K562 (cell line): ENCODE data around the gene CSN3. TPM values are rescaled to one million over a fixed set of nuclear protein-coding genes. Genes with fewer than 3 reads are reported as not detected.

ENCODE experiments used
- ATAC-seq: fragments of 200-7000 bp; cut with Tn5 transposase; 3 replicates; pipeline ENCODE4 v1.9.1; 2020; ENCODE audit warnings: moderate library complexity
- BruUV-seq: library from RNA; stranded (reverse); fragments of 400-500 nt; replicated peaks from 2 replicates; lab custom pipeline; 2021; lab: Mats Ljungman, UMichigan
- CTCF ChIA-PET: fragments of 300-600 bp; formaldehyde crosslinking; extraction: SDS; loops from one replicate; lab custom pipeline; 2021; ENCODE audit warnings: low intra/inter-chr PET ratio; lab: Yijun Ruan, JAX
- POLR2A ChIA-PET: fragments of 300-600, 350-650 bp; sonication (Branson Sonifier 250); formaldehyde crosslinking; extraction: SDS; loops from one replicate; lab custom pipeline; 2021; ENCODE audit warnings: antibody characterized with exemption, inconsistent platforms; lab: Yijun Ruan, JAX
- DNase-seq, 4 experiments: peaks; one replicate each; pipeline versions ENCODE4 v3.0.0 to v3.0.0-alpha.2; 2011 to 2018; ENCODE audit warnings: low spot score in 3 of 4, mixed read lengths in 3 of 4; ENCODE audit errors: extremely low read depth in 1 of 4
- FAIRE-seq: peaks from 2 replicates; lab custom pipeline; 2011; peaks lifted over from hg19 to GRCh38; lab: Jason Lieb, UNC
- H2AFZ ChIP-seq: 2 replicates; pipeline ENCODE4 v1.6.0; 2011; ENCODE audit warnings: low read depth, low read length, control low read depth, inconsistent platforms
- H3K27ac ChIP-seq: fragments of 200-600 bp; 3 replicates; pipeline ENCODE4 v1.8.0; 2011; ENCODE audit warnings: low read depth, mild to moderate bottlenecking, control low read depth, inconsistent platforms, low read length, moderate library complexity, mixed read lengths; ENCODE audit errors: extremely low read depth
- H3K27me3 ChIP-seq, 2 experiments: fragments of 300-600 bp in 1 of 2; 2 replicates in 1 of 2; 3 replicates in 1 of 2; pipeline versions ENCODE4 v1.6.0 to v1.8.0; 2011; ENCODE audit warnings: inconsistent platforms in 2 of 2, low read length in 2 of 2, mild to moderate bottlenecking in 1 of 2, mixed read lengths in 1 of 2, moderate library complexity in 1 of 2; ENCODE audit not compliant: control insufficient read depth in 2 of 2, insufficient read depth in 2 of 2
- H3K36me3 ChIP-seq: fragments of 300-600 bp; 3 replicates; pipeline ENCODE4 v1.8.0; 2011; ENCODE audit warnings: mild to moderate bottlenecking, low read length, inconsistent platforms; ENCODE audit not compliant: control insufficient read depth, insufficient read depth
- H3K4me1 ChIP-seq, 2 experiments: fragments of 200-600 bp in 1 of 2; replicated peaks in 1 of 2; 2 replicates in 1 of 2; 3 replicates in 1 of 2; pipeline versions ENCODE4 v1.5.1 to v1.8.0; 2011; ENCODE audit warnings: inconsistent platforms in 2 of 2, low read length in 2 of 2, mild to moderate bottlenecking in 1 of 2, mixed read lengths in 1 of 2, moderate library complexity in 1 of 2; ENCODE audit not compliant: control insufficient read depth in 2 of 2, insufficient read depth in 2 of 2
- H3K4me2 ChIP-seq: 2 replicates; pipeline ENCODE4 v1.6.1; 2011; ENCODE audit warnings: low read length, control low read depth, inconsistent platforms, mixed read lengths; ENCODE audit not compliant: insufficient read depth
- H3K4me3 ChIP-seq: fragments of 200-600 bp; sonication (generic), shearing (Covaris generic); 2 replicates; pipeline ENCODE4 v1.5.1; 2016; ENCODE audit warnings: control low read depth, inconsistent platforms
- H3K79me2 ChIP-seq: fragments of 200-600 bp; 3 replicates; pipeline ENCODE4 v1.8.0; 2011; ENCODE audit warnings: low read length, inconsistent platforms; ENCODE audit not compliant: control insufficient read depth, insufficient read depth
- H3K9ac ChIP-seq, 2 experiments: 2 replicates each; pipeline versions ENCODE4 v1.6.0 to v1.6.1; 2011; ENCODE audit warnings: low read depth in 2 of 2, low read length in 2 of 2, control low read depth in 1 of 2, inconsistent platforms in 1 of 2, mild to moderate bottlenecking in 1 of 2, mixed read lengths in 1 of 2; ENCODE audit not compliant: insufficient read depth in 1 of 2
- H3K9me1 ChIP-seq: one replicate; pipeline ENCODE4 v1.6.0; 2011; ENCODE audit warnings: inconsistent platforms, mild to moderate bottlenecking, low read length, moderate library complexity; ENCODE audit not compliant: control insufficient read depth, insufficient read depth
- H3K9me3 ChIP-seq: replicated peaks from 2 replicates; pipeline ENCODE4 v1.5.1; 2011; ENCODE audit warnings: low read depth, low read length, inconsistent platforms; ENCODE audit not compliant: control insufficient read depth, insufficient read depth
- H4K20me1 ChIP-seq: replicated peaks from 2 replicates; pipeline ENCODE4 v1.6.1; 2011; ENCODE audit warnings: low read length, inconsistent platforms, mixed read lengths; ENCODE audit not compliant: control insufficient read depth, insufficient read depth
- ARID1B ChIP-seq: fragments of 450-650 bp; IDR thresholded peaks from 2 replicates; pipeline ENCODE4 v1.6.1; 2016; ENCODE audit warnings: antibody characterized with exemption, mild to moderate bottlenecking, inconsistent platforms
- EP300 ChIP-seq: IDR thresholded peaks from 2 replicates; pipeline ENCODE4 v1.6.1; 2012; ENCODE audit warnings: low read length, improper control_type of control experiment
- ESRRB ChIP-seq: fragments of 250-450 bp; sonication (Bioruptor Pico); IDR thresholded peaks from 2 replicates; pipeline ENCODE4 v1.5.0; 2020; ENCODE audit warnings: mild to moderate bottlenecking, moderate library complexity, borderline replicate concordance
- MAFF ChIP-seq: IDR thresholded peaks from 2 replicates; pipeline ENCODE4 v1.6.1; 2012; ENCODE audit warnings: low read length, improper control_type of control experiment
- MIER1 ChIP-seq: fragments of 450-650 bp; IDR thresholded peaks from 2 replicates; pipeline ENCODE4 v1.6.1; 2016; ENCODE audit warnings: antibody characterized with exemption, mild to moderate bottlenecking, low read depth
- PPARD ChIP-seq: fragments of 250-450 bp; sonication (Bioruptor Pico); IDR thresholded peaks from 2 replicates; pipeline ENCODE4 v1.8.0; 2022; ENCODE audit warnings: inconsistent platforms, mild to moderate bottlenecking, moderate library complexity
- SNIP1 ChIP-seq: fragments of 450-650 bp; IDR thresholded peaks from 2 replicates; pipeline ENCODE4 v1.7.1; 2017; ENCODE audit warnings: low read depth, mild to moderate bottlenecking
- SREBF2 ChIP-seq: sonication (generic); formaldehyde crosslinking; IDR thresholded peaks from 2 replicates; pipeline ENCODE4 v1.4.0; 2020; ENCODE audit warnings: mild to moderate bottlenecking, missing genetic modification reagents
- ZNF140 ChIP-seq: fragments of 250-450 bp; sonication (Bioruptor Pico); IDR thresholded peaks from 2 replicates; pipeline ENCODE4 v1.8.0; 2021; ENCODE audit warnings: moderate library complexity, mild to moderate bottlenecking, inconsistent platforms
- ZNF184 ChIP-seq: sonication (generic); formaldehyde crosslinking; IDR thresholded peaks from 2 replicates; pipeline ENCODE4 v1.5.0; 2020; ENCODE audit warnings: missing genetic modification reagents
- ZNF217 ChIP-seq: sonication (generic); formaldehyde crosslinking; IDR thresholded peaks from 2 replicates; pipeline ENCODE4 v1.8.0; 2022; ENCODE audit warnings: mild to moderate bottlenecking, missing genetic modification reagents
- ZNF668 ChIP-seq: fragments of 250-450 bp; sonication (Bioruptor Pico); IDR thresholded peaks from 2 replicates; pipeline ENCODE4 v1.8.0; 2022; ENCODE audit warnings: mild to moderate bottlenecking, inconsistent platforms
- WGBS: fragments of 100-300 bp; shearing (Covaris generic); methylation state at CpG from one replicate; pipeline ENCODE4 v1.1.6; 2016; ENCODE audit warnings: low coverage, mixed read lengths; ENCODE audit not compliant: insufficient coverage; ENCODE audit errors: missing lambda C conversion rate; 5-methylcytosine and 5-hydroxymethylcytosine counted together
- in situ Hi-C: fragments of 300-500 bp; cut with MboI; formaldehyde crosslinking; loops from 4 replicates; pipeline ENCODE4 v1.15.0; 2018; ENCODE audit warnings: inconsistent platforms, mixed read lengths
- intact Hi-C: fragments of 100-400 bp; cut with micrococcal nuclease; formaldehyde crosslinking; loops from 2 replicates; pipeline ENCODE4 v1.14.2; 2022
- polyA plus RNA-seq, 8 experiments: library from polyadenylated mRNA; depleted of rRNA in 4 of 8; stranded (reverse) in 5 of 8; unstranded in 3 of 8; fragments of >200 nt; fragmentation: Nextera tagmentation in 2 of 8; fragmentation: Illumina TruSeq in 1 of 8; extraction: Ambion mirVana in 2 of 8; extraction: Trizol in 1 of 8; gene quantifications; 2 replicates each; pipeline versions ENCODE4 v1.2.1 to v1.2.3, GENCODE V29; 2011 to 2014; ENCODE audit warnings: inconsistent platforms in 1 of 8, missing spikeins in 1 of 8
- total RNA-seq, 7 experiments: library from RNA; depleted of rRNA in 6 of 7; stranded (reverse); fragments of >200 nt in 6 of 7; fragmentation: Illumina TruSeq in 2 of 7; extraction: Trizol in 2 of 7; gene quantifications; 2 replicates each; pipeline versions ENCODE4 v1.2.1 to v1.2.3, GENCODE V29; 2011 to 2021; ENCODE audit warnings: low replicate concordance in 1 of 7
- TF ChIP-seq, protein P1 (sequence below), 2 experiments: fragments of 250-450 bp in 1 of 2; fragments of 450-650 bp in 1 of 2; sonication (Bioruptor Pico) in 1 of 2; IDR thresholded peaks; 2 replicates each; pipeline versions ENCODE4 v1.6.1 to v1.8.0; 2016 to 2021; ENCODE audit warnings: mild to moderate bottlenecking in 2 of 2, moderate library complexity in 2 of 2, missing compliant biosample characterization in 1 of 2, missing genetic modification characterization in 1 of 2
- TF ChIP-seq, protein P2 (sequence below): fragments of 250-450 bp; sonication (Bioruptor Pico); IDR thresholded peaks from 2 replicates; pipeline ENCODE4 v1.8.0; 2022; ENCODE audit warnings: moderate library complexity, mild to moderate bottlenecking, inconsistent platforms
- TF ChIP-seq, protein P3 (sequence below): IDR thresholded peaks from 2 replicates; pipeline ENCODE4 v1.6.1; 2014; ENCODE audit warnings: antibody characterized with exemption
- TF ChIP-seq, protein P4 (sequence below), 2 experiments: fragments of 450-650 bp in 1 of 2; sonication (generic) in 1 of 2; formaldehyde crosslinking; conservative IDR thresholded peaks; 2 replicates each; pipeline versions ENCODE4 v1.4.0 to v1.8.1; 2020 to 2022; ENCODE audit warnings: mild to moderate bottlenecking in 1 of 2, missing genetic modification reagents in 1 of 2

Gene CSN3
- total and polyA plus RNA-seq, 9 of the 15 experiments (the other 6 are each of a cell fraction or from before 2014, with no cell fraction given): not detected

DNA sequence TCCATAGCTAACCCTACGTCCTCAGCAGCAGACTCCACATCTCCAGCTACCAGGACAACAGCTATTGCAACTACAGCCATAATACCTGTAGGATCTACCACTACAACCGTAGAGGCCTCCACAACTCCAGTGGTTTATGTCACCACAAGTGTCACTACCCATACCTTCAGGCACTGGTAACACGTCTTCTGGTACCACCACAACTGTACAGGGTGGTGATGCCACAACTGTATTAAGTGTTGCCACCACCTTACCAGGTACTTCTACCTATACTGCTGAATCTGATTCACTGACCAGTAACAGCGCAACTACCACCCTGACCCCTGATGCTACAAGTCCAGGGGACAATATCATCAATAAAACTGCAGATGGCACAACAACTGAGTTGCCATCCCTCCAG is 57.8 kb downstream of the CSN3 start:
- H3K9me1 ChIP-seq: no peaks in the 10 kb centered on the region
- ATAC-seq (no peak), DNase-seq (no peak), FAIRE-seq (no peak)
- no peak overlapping the region for H3K9ac ChIP-seq
- 0% methylated on average over 4 of the region's 4 CpGs for WGBS
- H3K27ac ChIP-seq: no peak overlapping the region
- H3K36me3 ChIP-seq: no peaks in the 10 kb centered on the region
- no peaks in the 10 kb centered on the region for H3K27me3 ChIP-seq
- intact Hi-C loops: no loop called here
- H3K4me3 ChIP-seq: no peak overlapping the region
- no peaks in the 10 kb centered on the region for H4K20me1 ChIP-seq
- CTCF ChIA-PET: no interaction called here
- BruUV-seq: no TSS peak
- in situ Hi-C loops: no loop called here
- no peak overlapping the region for H3K4me2 ChIP-seq
- no peaks in the 10 kb centered on the region for H3K79me2 ChIP-seq
- no peaks in the 10 kb centered on the region for H3K4me1 ChIP-seq
- TF ChIP-seq EP300: no peak
- no peak for TF ChIP-seq SNIP1
- TF ChIP-seq PPARD (CRISPR knock-in tag): no peak
- TF ChIP-seq ZNF217 (CRISPR knock-in tag): no peak
- no peak for TF ChIP-seq ARID1B
- TF ChIP-seq MIER1: no peak
- TF ChIP-seq ZNF184 (CRISPR knock-in tag): no peak
- TF ChIP-seq ESRRB (CRISPR knock-in tag): no peak
- TF ChIP-seq, protein P1, sequence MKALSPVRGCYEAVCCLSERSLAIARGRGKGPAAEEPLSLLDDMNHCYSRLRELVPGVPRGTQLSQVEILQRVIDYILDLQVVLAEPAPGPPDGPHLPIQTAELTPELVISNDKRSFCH (CRISPR knock-in tag; IDR thresholded peaks at IDR 0.05): no peak
- TF ChIP-seq, protein P1 (tag; IDR thresholded peaks at IDR 0.05): no peak
- TF ChIP-seq, protein P2, sequence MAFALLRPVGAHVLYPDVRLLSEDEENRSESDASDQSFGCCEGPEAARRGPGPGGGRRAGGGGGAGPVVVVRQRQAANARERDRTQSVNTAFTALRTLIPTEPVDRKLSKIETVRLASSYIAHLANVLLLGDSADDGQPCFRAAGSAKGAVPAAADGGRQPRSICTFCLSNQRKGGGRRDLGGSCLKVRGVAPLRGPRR (CRISPR knock-in tag): no peak
- TF ChIP-seq ZNF668 (CRISPR knock-in tag): no peak
- no peak for TF ChIP-seq SREBF2 (CRISPR knock-in tag)
- TF ChIP-seq, protein P3, sequence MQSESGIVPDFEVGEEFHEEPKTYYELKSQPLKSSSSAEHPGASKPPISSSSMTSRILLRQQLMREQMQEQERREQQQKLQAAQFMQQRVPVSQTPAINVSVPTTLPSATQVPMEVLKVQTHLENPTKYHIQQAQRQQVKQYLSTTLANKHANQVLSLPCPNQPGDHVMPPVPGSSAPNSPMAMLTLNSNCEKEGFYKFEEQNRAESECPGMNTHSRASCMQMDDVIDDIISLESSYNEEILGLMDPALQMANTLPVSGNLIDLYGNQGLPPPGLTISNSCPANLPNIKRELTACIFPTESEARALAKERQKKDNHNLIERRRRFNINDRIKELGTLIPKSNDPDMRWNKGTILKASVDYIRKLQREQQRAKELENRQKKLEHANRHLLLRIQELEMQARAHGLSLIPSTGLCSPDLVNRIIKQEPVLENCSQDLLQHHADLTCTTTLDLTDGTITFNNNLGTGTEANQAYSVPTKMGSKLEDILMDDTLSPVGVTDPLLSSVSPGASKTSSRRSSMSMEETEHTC: no peak
- TF ChIP-seq, protein P4, sequence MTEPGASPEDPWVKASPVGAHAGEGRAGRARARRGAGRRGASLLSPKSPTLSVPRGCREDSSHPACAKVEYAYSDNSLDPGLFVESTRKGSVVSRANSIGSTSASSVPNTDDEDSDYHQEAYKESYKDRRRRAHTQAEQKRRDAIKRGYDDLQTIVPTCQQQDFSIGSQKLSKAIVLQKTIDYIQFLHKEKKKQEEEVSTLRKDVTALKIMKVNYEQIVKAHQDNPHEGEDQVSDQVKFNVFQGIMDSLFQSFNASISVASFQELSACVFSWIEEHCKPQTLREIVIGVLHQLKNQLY (CRISPR knock-in tag; conservative IDR thresholded peaks at IDR 0.05): no peak
- no peak for TF ChIP-seq ZNF140 (CRISPR knock-in tag)
- TF ChIP-seq MAFF: no peak
- POLR2A ChIA-PET: no interaction called here
- H2AFZ ChIP-seq: no peak overlapping the region
- no peaks in the 10 kb centered on the region; the same call in 1 of the 2 replicates for H3K9me3 ChIP-seq
